Stimulated activated naive CD4-positive, alpha-beta T cell treated with Interleukin-2 at 50 U/mL for 16 hours (primary cell): Measurements from ENCODE around the gene NPAS2.

Experiments
- DNase-seq: peaks from one replicate; lab custom pipeline; 2025; lab: John Stamatoyannopoulos, UW

NPAS2 gene

GRCh38 chr2:100819370-100820272 is at the start of gene NPAS2:
Gene NPAS2, plus strand, starts transcription at chr2:100820139. Its CDS starts 84,616 bp downstream, at chr2:100904755.
- no peak for DNase-seq

GRCh38 chr2:100771125-100771524 is 48.8 kb upstream of the NPAS2 start:
- no peak for DNase-seq

- no peak for DNase-seq
Observed at GRCh38 chr2:100773538-100773937, 46.4 kb upstream of the NPAS2 start.

GRCh38 chr2:100776445-100776844 is 43.5 kb upstream of the NPAS2 start:
- DNase-seq: no peak

- DNase-seq: no peak
Observed at GRCh38 chr2:100778637-100779450, 41.1 kb upstream of the NPAS2 start.

GRCh38 chr2:100779908-100780202 is 40.1 kb upstream of the NPAS2 start:
- no peak for DNase-seq

- DNase-seq: no peak
Observed at GRCh38 chr2:100780203-100781008, 39.5 kb upstream of the NPAS2 start.

GRCh38 chr2:100781009-100781325 is 39.0 kb upstream of the NPAS2 start:
- no peak for DNase-seq

- DNase-seq: no peak
Observed at GRCh38 chr2:100781523-100782379, 38.2 kb upstream of the NPAS2 start.

GRCh38 chr2:100782380-100782878 is 37.5 kb upstream of the NPAS2 start:
- no peak for DNase-seq

- DNase-seq: no peak
Observed at GRCh38 chr2:100783987-100784386, 36.0 kb upstream of the NPAS2 start.

- no peak for DNase-seq
Observed at GRCh38 chr2:100784681-100785080, 35.3 kb upstream of the NPAS2 start.

- DNase-seq: no peak
Observed at GRCh38 chr2:100785626-100786296, 34.2 kb upstream of the NPAS2 start.

- no peak for DNase-seq
Observed at GRCh38 chr2:100786297-100786658, 33.7 kb upstream of the NPAS2 start.

- no peak for DNase-seq
Observed at GRCh38 chr2:100786985-100787384, 33.0 kb upstream of the NPAS2 start.

- DNase-seq: no peak
Observed at GRCh38 chr2:100789361-100789760, 30.6 kb upstream of the NPAS2 start.

- DNase-seq: no peak
Observed at GRCh38 chr2:100791294-100791935, 28.5 kb upstream of the NPAS2 start.

- no peak for DNase-seq
Observed at GRCh38 chr2:100791936-100792308, 28.0 kb upstream of the NPAS2 start.

- no peak for DNase-seq
Observed at GRCh38 chr2:100793220-100793619, 26.7 kb upstream of the NPAS2 start.

GRCh38 chr2:100793982-100794381 is 26.0 kb upstream of the NPAS2 start:
- no peak for DNase-seq
